SIG-M5 treated with dmso at 0.1 percent for 504 hours (cell line): ENCODE results near the gene BET1L.
A peak's percentile ranks its signal among the peaks of the same experiment; 100 is the strongest.
"Not testable (repeated sequence)": the region's sequence is repeated elsewhere in the genome, so short reads cannot be mapped to it uniquely, and the experiment has no call there.

ENCODE experiments used
- DNase-seq: peaks from one replicate; lab custom pipeline; 2025; ENCODE audit not compliant: unreplicated experiment; lab: John Stamatoyannopoulos, UW

Gene BET1L

GRCh38 chr11:207208-207862, at the start of gene BET1L, which contains the start of gene RIC8A:
Gene BET1L (minus strand): TSS chr11:207399. CDS start chr11:207321, 78 bp downstream.
Gene RIC8A (plus strand): TSS chr11:207708. CDS start chr11:208855, 1,147 bp downstream.
- peak; percentile 96 for DNase-seq

- no peak for DNase-seq
These were observed 48.6 kb upstream of the BET1L start for GRCh38 chr11:255816-256215.

DNA sequence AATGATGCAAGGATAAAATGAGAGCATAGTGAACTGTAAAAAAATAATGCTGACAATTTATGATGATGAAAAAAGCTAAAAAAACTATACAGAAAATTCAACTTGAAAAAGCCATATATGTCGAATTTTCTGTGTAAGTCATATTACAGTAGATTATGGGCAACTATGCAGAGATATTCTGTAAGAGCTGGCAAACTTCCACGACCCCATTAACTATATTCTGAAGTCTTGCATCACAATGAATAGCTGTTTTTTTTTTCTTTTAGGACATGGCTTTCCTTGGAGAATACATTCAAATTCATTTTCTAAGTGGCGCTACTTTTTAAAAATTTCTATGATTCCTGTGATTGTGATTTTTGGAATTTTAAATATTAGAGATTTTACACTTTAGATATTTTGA, 48.0 kb upstream of the BET1L start:
- DNase-seq, result no peak

DNA sequence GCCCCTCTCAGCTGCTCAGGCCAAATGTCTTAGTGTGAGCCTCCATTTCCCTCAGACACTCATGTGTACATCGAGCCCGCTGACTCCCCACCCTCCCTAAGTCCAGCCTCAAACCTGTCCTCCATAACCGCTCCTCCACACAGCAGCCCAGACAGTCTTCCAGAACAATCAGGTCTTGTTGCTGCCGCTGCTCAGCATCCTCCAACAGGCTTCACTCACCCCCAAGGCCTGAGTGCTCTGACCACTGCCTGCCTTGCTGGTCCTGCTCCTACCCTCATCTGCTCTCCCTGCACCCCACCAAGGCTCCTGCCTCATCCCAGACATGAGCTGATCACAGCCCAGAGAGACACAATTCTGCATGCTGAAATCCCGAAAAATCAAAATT, 46.7 kb upstream of the BET1L start:
- DNase-seq, result no peak

- DNase-seq, result no peak
These were observed 46.1 kb upstream of the BET1L start for GRCh38 chr11:253160-253885.

- DNase-seq, result no peak
These were observed 45.5 kb upstream of the BET1L start for GRCh38 chr11:252666-253065.

GRCh38 chr11:251550-251949, 44.4 kb upstream of the BET1L start:
- no peak for DNase-seq

DNA sequence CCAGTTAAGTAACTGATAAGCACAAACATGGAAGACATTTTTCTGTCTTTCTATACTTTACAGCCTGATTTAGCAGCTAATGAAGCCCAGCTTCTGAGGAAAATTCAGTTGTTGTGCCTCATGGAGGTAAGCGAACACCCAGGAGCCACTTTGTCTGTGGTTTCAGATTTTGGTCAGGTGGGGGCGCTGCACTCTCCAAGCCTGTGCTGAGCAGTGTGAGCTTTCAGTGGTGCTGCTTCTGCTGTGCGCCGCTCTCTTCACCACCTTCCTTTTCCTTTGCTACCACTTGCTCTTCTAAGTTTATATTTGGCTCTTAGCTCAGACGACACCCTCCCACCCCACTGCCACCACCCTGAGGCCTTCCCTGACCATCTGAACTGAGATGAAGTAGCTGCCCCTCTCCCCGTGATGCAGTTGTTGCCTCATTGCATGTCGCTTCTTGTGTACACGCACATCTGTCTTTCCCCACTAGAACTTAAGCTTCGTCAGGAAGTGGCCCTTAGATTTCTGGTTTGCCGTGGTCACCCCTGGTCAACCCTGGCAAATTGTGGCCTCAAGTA, 43.6 kb upstream of the BET1L start:
- DNase-seq, result peak; percentile 23

- no peak for DNase-seq
These were observed 43.1 kb upstream of the BET1L start for GRCh38 chr11:250274-250673.

DNA sequence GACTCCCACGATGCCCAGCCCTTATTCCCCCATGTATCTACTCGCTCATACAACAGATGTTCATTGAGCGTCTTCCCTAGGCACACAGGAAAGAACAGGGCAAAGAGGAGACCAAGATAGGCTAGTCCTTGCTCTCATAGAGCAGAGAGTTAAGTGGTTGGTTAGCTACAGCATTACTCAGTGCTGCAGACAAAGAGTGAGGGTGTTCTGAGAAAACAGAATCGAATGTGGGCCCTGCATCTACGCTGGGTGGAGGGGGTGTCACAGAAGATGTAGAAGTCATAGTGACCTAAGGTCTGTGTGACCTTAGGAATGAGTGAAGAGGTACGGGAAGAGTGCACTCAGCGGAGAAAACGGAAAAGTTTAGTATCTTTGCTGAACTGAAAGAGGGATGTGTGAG, 41.9 kb upstream of the BET1L start:
- no peak for DNase-seq

DNA sequence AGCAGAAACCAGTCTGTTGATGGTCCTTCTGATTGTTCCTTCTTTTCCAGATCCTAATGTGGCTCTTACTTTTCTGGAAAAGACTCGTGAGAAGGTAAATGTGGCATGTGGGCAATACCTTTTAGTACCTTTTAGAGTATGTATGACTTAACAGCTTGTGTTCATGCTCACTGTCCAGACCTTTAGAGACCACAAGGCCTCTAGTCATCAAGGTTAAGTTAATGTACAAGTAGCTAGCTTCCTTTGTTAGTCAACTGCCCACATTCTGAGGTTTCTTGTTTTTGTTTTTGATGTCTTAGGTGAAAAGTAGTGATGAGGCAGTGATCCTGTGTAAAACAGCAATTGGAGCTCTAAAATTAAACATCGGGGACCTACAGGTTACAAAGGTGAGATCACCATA, 37.2 kb upstream of the BET1L start:
- DNase-seq, result no peak

DNA sequence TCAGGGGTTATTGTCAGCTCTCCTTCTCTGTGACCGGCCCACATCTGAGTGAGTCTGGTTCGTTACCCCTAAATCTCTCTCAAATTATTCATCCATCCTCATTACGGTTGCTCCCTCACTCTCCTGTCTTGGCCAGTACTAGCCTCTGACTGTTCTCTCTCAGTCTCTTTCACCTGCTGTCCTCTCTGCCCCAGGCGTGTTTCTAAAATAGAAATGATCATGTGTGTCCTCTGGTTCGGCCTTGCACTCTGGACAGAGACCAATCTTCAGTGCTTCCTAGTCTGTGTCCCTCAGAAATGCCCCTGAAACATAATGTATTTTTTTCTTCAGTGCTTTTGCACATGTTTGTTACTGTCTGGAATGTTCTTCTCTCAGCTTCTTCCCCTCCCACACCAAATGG, 34.4 kb upstream of the BET1L start:
- DNase-seq, result no peak

DNA sequence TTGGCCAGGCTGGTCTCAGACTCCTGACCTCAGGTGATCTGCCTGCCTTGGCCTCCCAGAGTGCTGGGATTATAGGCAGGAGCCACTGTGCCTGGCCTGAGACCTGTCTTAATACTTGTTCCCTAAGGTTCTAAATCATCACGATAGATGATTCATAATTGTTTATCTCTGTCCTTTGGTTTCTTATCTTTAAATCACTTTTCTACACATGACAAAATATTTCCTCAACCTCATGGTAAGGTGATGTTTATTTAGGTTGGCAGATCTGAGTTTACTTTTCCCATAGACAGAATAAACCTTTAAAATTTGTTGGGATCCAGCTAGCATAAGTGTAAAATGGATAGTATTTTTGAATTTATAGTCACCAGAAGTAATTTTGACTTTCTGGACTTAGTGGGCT, 33.1 kb upstream of the BET1L start:
- no peak for DNase-seq

- DNase-seq, result not testable (repeated sequence)
These were observed 31.1 kb upstream of the BET1L start for GRCh38 chr11:238346-238745.

DNA sequence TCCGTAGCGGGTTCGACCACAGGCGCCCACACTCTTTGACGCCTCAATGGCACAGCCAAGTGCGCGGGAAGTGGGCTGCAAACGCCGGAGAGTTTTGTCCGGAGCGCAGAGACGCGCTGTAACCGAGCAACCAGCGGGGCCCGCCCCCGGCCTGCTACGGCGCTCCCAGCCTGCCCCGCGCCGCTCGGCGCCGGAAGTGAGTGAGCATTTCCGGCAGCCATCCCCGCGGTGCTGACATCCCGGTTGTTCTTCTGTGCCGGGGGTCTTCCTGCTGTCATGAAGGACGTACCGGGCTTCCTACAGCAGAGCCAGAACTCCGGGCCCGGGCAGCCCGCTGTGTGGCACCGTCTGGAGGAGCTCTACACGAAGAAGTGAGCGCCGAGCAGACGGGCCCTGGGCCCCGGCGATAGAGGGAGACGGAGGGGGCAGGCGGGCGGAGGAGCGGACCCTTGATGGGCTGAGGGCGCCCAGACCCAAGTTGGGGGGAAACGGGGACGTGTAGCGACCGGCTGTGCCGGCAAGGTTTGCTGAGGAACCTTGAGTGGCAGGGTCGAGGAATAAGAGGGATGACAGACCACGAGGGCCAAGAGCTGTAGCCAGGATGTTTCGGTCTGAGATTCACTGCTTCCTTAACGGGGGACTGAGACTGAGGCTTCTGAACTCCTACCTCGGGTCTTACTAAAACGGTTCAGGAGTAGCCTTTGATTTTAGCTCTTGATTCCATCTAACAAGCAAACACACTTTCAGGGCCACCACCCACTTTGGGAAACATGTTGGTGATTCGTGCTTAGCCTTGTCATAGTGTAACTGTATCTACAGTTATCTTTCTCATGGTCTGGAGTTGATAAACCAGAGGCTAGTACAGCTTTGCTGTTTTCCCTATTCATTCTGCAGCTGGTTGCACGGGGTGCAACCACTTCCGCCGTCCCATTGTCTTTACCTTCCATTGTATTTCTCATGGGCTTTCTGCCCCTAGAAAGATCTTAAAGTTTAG, 29.9 kb upstream of the BET1L start, which contains the start of gene PSMD13:
TSS of gene PSMD13 (plus strand) at position 203 of the 994 bp plus-strand sequence. CDS start at position 277, 74 bp downstream.
- peak; percentile 65 for DNase-seq

- peak; percentile 83 for DNase-seq
These were observed 29.0 kb upstream of the BET1L start, which contains the start of gene SIRT3 for GRCh38 chr11:235997-236773. Gene SIRT3 (minus strand): TSS chr11:236342. CDS start chr11:236328, 14 bp downstream.

GRCh38 chr11:235609-235996, 28.4 kb upstream of the BET1L start:
- DNase-seq, result no peak

DNA sequence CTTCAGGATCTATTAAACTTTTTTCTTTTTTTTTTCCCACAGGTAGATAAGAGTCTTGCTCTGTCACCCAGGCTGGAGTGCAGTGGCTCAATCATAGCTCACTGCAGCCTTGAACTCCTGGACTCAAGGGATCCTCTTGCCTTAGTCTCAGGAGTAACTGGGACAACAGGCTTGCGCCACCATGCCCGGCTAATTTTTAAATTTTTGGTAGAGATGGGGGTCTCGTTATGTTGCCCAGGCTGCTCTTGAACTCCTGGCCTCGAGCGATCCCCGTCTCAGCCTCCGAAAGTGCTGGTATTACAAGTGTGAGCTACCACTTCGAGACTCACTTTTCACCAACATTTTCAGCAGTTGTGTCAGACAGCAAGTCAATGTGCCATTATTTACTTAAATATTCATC, 28.0 kb upstream of the BET1L start:
- no peak for DNase-seq

DNA sequence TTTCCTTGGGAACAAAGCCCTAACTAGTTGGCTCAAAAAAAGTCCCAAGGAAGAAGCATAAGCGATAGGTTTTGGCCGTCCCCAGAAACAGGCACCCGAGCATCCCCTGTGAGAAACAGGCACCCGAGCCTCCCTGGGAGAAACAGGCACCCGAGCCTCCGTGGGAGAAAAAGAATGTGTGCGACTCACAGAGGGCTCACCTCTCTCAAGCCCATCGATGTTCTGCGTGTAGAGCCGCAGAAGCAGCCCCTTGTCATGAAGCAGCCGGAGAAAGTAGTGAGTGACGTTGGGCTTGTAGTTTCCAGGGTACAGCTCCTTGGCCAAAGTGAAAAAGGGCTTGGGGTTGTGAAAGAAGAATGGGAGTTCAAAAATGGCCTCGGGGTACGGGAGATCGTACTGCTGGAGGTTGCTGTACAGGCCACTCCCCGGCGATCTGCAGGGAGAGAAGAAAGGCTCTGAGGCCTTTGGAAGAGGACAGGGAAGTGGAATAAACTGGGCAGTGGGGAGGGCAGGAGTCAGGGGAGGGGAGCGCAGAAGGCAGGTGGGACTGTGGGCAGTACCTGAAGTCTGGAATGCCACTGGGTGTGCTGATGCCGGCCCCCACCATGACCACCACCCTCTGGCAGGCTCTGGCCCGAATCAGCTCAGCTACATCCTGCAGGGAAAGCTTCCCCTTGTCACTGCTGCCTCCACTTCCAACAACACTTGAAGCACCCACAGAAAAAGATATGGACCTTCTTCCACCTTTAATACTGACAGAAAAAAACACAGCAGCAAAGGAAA, 25.8 kb upstream of the BET1L start:
- DNase-seq, result no peak
